GM12873 (cell line): ENCODE results near the gene ST6GALNAC6.

Source experiments
- CTCF ChIP-seq: IDR thresholded peaks from 2 replicates; pipeline ENCODE4 v1.5.1; 2012; ENCODE audit warnings: low read depth, mild to moderate bottlenecking, moderate library complexity, low read length, control low read depth; ENCODE audit not compliant: insufficient read depth; ENCODE audit errors: missing control alignments

ST6GALNAC6 gene

DNA sequence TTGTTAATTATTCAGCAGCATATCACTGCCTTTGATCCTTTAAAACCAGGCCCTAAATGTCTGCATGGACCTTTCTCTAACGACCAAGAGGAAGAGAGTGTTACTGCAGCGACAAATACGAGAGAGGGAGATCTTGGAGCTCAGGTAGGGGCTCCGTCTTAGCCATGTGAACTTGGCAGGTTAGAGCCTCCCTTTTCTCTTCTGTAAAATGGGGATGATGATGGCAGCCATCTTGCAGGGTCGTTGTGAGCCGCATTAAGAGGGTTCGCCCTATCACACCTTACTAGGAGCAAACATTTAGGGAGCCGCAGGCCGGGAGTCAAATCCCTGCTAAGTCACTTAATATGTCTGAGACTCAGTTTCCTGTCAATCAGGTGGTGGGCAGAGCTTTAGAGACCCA lies 46.6 kb downstream of the ST6GALNAC6 start:
- no peak for TF ChIP-seq CTCF

GRCh38 chr9:127850286-127850830 lies 49.0 kb downstream of the ST6GALNAC6 start:
- no peak for TF ChIP-seq CTCF

GRCh38 chr9:127848756-127849504 lies 50.5 kb downstream of the ST6GALNAC6 start:
- no peak for TF ChIP-seq CTCF

DNA sequence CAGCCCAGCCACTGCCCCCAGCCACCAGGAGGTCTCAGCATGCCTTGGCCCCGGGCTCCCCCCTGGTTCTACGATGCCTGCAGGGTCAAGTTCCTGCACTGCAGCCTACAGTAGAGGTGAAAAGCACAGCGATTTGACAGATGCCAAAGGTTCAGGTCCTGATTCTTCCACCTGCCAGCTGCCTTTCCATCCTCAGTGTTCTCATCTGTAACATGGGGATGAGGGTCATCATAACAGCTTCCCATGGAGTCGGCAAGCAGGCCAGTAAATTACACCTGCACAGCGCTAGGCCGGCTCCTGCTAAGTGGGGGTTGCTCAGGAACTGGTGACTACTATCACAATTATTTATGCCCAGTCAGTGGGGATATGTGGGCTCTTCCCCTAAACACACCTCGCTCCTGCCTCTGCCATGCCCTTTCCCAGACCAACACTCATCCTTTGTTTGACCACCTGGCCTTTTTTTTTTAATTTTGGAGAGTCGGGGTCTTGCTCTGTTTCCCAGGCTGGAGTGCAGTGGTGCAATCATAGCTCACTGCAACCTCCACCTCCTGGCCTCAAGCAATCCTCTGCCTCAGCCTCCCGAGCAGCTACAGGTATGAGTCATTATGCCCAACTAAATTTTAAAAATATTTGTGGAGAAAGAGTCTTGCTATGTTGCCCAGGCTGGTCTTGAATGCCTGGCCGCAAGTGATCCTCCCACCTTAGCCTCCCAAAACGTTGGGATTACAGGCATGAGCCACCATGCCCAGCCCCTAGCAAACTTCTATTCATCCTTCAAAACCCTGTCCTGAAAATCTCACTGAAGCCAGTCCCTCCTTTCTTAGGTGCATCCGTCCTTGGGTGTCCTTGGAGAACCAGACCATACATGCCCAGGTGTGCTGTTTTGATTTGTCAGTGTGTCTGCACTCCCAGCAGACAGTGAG lies 51.3 kb downstream of the ST6GALNAC6 start:
- TF ChIP-seq CTCF, result no peak

DNA sequence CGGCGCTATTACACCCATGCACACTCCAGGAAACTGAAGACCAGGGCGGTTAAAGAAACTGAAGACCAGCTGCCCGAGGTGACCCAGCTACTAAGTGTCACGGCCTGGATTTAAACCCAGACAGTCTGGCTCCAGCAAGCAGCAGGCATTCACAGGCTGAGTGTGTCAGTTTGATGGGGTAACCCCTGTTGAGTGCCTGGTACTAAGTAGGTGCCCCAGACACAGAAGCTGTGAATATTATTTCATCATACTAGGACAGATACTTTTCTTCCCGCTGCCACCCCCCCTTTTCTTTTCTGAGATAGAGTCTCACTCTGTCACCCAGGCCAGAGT lies 52.3 kb downstream of the ST6GALNAC6 start:
- no peak for TF ChIP-seq CTCF

GRCh38 chr9:127846443-127847177 lies 52.8 kb downstream of the ST6GALNAC6 start:
- TF ChIP-seq CTCF, result no peak

DNA sequence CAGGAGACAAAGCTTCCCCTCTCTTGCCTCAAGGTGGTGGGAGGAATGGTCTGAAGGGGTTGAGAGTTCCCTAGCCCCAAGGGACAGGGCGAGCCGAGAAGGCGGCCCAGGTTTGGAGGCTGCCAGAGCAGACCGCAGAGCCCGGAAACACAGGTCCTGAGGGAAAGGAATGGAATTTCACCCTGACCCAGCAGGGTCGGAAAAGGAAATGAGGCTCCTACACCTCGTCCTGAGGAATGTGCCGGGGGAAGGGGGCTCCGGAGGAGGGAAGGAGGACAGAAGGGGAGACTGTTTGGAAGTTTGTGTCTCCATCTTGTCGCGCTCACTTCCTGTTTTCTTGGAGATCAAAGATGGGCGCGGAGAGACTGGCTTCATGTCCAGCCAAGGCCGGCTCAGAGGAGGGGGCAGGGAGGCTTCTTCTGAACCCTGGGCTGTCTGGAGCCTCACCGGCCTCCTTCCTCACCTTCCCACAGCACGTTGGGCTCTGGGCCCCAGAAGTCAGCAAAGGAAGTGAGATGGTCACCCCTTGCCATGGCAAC lies 54.5 kb downstream of the ST6GALNAC6 start:
- TF ChIP-seq CTCF, result no peak
